Fibroblast of skin of back (primary cell): Measurements from ENCODE around the gene ZNF526.

Experiments used
- DNase-seq: peaks from one replicate; pipeline ENCODE4 v3.0.0-alpha.2; 2013

ZNF526 gene

DNA sequence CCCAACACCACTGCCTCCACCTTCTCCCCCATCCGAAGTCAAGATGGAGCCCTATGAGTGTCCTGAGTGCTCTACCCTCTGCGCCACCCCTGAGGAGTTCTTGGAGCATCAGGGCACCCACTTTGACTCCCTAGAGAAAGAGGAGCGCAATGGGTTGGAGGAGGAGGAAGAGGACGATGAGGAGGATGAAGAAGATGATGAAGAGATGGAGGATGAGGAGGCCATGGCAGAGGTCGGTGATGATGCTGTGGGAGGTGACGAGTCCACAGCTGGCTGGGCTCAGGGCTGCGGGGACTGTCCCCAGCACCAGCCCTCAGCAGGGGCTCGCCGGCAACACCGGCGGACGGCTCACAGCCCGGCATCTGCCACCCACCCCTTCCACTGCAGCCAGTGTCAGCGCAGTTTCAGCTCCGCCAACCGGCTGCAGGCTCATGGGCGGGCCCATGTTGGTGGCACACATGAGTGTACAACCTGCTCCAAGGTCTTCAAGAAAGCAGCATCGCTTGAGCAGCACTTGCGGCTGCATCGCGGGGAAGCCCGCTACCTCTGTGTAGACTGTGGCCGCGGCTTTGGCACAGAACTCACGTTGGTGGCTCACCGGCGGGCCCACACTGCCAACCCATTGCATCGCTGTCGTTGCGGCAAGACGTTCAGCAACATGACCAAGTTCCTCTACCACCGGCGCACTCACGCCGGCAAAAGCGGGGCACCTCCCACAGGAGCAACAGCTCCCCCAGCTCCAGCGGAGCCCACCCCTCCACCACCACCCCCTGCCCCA lies 5.0 kb downstream of the ZNF526 start:
- no peak for DNase-seq

DNA sequence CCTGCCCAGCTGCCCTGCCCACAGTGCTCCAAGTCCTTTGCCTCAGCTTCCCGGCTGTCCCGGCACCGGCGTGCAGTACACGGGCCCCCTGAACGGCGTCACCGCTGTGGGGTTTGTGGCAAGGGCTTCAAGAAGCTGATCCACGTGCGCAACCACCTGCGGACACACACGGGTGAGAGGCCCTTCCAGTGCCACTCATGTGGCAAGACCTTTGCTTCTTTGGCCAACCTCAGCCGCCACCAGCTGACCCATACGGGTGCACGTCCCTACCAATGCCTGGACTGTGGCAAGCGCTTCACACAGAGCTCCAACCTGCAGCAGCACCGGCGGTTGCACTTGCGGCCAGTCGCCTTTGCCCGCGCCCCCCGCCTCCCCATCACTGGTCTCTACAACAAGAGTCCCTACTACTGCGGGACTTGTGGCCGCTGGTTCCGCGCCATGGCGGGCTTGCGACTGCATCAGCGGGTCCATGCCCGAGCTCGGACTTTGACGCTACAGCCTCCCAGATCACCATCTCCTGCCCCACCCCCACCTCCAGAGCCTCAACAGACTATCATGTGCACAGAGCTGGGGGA lies 5.7 kb downstream of the ZNF526 start:
- DNase-seq = no peak

DNA sequence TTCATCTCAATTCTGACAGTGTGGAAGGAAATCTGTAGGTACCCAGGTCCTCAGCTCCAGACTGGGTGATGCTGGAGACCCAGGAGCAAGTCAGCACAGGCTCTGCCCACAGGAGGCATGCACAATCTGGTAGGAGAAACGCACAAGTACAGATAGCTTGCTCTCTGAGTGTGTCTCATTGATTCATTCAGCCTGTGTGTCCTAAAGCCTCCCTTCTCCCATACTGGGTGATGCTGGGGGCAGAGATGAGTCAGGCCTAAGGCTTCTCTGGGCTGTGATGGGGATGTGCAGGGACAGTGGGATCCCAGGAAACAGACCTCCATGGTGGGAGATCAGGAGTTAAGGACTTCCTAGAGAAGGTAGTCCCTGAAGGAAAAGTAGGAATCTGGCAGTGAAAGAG lies 6.8 kb downstream of the ZNF526 start:
- no peak for DNase-seq

GRCh38 chr19:42228641-42229040 lies 8.5 kb downstream of the ZNF526 start:
- no peak for DNase-seq

DNA sequence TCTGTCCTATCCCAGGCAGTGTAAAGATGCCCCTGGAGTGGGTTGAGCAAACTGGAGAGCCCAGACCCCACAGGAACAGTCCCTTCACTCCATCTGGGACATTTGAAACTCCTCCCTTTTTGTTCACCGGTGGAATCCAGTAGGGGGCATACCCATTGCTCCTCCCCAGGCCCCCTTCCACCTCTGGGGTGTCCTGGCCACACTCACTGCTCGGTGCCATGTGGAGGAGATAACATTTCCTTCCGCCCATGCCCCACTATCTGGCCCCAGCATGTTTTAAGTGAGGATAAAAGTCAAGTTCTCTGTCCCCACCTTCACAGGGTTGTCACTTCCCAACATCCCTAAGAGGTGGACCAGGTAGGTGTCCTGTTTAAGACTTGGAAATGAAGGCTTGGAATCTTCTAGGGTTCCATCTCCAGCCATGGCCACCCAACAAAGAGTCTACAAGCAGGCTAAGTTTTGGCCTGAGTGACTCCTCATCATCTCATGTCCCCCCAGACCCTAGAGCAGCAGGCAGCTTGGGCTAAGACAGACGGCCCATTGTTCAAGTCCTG lies 9.3 kb downstream of the ZNF526 start:
- DNase-seq = no peak

DNA sequence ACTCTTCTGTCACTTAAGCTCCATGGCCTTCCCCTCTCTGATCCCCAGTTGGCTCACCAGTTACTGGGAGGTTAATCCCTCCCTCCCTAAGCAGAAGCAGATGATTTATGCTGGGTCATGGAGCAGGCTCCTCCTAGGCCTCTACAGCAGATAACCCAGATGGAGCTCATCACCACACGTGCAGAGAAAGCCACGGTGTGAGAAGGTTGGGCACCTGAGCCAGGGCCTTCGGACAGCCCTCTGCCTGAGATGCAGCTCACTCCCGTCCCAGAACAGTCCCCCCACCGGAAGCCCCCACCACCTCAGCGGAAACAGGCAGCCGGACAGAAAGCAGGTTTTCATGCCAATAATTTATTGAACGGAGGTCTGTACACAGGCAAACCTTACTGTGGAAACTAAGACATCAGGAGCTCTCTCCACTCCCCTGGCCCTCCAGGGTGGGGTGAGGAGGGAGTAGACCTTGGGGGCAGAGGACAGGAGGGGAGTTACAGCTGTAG lies 9.8 kb downstream of the ZNF526 start:
- no peak for DNase-seq

DNA sequence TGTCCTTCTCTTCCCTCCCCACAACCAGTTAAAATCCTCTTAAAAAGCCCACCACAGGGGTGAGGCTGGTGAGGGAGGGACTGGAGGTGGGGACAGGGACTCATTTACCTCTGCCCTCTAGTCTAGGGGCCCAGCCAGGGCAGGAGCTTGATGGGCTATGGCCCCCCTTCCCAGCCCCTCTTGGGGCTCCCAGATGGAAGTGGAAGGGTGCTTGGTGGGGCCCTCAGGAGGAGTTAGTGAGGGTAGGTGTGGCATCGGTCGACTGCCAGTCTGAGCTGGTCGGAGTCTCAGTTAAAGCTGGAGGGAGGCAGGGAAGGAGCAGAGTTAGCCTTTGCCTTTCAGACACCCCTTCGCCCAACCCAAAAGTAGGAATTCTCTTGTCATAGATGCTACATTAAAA lies 10.5 kb downstream of the ZNF526 start:
- no peak for DNase-seq

GRCh38 chr19:42232435-42232834 lies 12.3 kb downstream of the ZNF526 start:
- no peak for DNase-seq

GRCh38 chr19:42233106-42233505 lies 13.0 kb downstream of the ZNF526 start:
- no peak for DNase-seq

DNA sequence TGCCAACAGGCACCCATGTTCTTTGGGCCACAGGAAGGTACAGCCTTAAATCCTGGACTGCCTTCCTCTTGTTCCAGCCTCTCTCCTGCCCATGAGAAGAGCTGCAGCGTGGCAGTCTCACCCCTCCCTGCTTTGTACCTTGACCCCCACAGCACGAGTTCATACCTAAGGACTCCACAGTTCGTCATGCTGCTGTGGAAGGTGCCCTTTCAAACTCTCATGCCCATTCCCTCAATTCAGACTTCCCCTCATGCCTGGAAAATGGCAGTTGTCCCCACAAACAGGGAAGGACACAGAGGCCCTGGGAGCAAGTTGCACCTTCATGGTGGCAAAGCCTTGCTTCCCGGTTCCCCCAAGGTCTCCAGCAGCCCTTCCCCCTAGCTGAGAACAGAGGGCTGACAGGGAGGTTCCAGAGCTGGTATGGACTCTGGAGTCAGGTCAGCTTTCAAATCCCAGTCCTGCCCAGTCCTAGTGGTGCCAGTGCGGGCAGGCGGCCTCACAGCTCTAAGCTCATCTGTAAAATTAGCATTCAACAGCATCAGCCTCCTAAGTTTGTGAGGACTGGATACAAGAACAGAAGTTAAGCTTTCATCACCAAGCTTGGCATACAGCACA lies 13.7 kb downstream of the ZNF526 start:
- no peak for DNase-seq

GRCh38 chr19:42234364-42234763 lies 14.3 kb downstream of the ZNF526 start:
- DNase-seq = no peak

- DNase-seq = no peak
Measured at GRCh38 chr19:42235181-42235580, 15.1 kb downstream of the ZNF526 start.

GRCh38 chr19:42239544-42240220 lies 19.6 kb downstream of the ZNF526 start:
- DNase-seq = no peak

GRCh38 chr19:42241279-42241678 lies 21.2 kb downstream of the ZNF526 start:
- no peak for DNase-seq

- no peak for DNase-seq
Measured at GRCh38 chr19:42242069-42242511, 22.0 kb downstream of the ZNF526 start.

DNA sequence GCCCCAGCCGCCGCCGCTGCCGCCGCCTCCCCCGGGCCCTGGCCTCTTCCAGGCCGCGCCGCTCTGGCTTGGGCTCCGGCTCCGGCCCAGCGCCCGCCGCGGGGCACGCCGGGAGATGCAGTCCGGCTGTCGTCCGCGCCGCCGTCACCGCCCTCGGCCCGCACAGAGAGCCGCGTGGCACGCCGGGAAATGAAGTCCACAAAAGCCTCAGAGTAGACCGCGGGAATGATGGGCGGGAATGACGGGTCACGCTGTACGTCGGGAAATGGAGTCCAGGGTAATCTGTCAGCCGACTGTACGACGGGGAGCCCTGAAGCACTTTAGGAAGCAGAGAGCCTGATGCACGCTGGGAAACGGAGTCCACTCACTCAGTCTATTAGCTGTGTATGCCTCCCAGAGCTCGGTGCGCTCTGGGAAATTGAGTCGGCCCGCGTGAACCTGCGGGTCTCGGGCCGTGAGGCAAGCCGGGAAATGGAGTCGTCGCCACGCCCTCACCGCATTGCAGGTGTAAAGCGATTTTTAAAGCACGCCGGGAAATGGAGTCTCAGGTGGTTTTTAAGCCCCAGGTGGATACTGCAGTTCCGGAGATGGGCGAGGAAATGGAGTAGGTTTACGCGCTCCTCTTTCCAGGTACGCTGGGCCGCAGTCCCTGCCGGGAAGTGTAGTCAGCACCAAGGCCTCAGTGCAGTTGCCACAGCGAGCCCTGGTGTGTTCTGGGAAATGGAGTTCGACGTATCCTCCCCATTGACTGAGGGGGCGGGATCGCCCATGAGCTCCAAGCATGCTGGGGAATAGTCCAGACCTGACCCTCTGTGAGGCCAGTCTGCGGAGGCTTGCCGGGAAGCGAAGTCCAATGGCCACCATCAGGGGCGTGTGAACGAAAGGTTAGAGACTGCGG lies 22.6 kb downstream of the ZNF526 start, which contains the start of gene GSK3A:
GSK3A (minus strand) TSS at position 91 of the 898 bp plus-strand sequence. CDS start 137 bp downstream, outside the sequence.
- DNase-seq = peak; percentile 100

- peak; percentile 95 for DNase-seq
Measured at GRCh38 chr19:42244347-42245220, 24.5 kb downstream of the ZNF526 start.

DNA sequence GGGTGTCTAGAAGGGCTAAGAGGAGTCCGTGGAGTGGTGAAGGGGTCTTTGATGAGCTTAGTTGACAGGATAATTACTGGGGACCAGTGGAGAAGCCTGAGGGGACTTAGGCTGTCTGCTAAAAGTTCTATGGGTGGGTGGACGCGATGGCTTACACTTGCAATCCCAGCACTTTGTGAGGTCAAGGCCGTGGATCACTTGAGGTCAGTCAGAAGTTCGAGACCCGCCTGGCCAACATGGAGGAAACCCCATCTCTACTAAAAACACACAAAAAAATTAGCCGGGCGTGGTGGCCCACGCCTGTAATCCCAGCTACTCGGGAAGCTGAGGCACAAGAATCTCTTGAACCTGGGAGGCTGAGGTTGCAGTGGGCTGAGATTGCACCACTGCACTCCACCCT lies 25.1 kb downstream of the ZNF526 start:
- no peak for DNase-seq

DNA sequence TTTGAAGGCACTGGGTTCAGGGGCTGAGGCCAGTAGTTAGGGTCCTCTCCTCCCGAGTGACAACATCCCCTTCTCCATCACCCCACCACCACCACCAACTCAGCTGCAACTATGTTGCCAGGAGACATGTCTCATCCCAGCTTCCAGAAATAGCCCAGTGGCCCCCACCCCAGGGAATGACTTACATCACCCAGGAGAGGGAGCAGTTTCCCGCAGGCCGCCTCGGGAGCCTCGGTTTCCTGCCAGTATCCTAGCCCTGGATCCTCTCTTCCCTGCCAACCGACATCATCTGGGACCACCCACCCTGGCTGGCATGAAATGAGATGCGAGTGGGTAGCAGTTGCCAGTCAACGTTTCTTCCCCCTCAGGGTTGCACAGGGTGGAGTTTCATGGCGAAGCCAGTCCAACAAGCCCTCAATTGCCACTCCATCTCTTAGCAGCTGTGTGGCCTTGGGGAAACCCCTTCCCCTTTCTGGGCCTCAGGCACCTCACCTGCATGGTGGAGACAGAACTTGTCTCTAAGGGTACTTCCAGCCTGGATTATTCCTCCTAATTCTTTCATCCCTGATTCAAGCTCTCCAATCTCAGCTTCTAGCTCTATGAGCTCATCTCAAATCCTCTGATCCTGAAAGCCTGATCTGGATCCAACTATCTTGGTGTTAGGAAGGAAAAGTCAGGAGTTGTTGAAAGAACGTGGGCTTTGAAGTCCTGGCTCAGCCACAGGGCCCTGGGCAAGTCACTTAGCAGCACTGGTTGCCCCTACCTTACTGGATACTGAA lies 26.2 kb downstream of the ZNF526 start:
- DNase-seq = peak; percentile 86
